Suprapubic skin (tissue), 3 donors: Measurements from ENCODE around the gene KRTAP20-1.

Source experiments
- EP300 ChIP-seq: sonication (generic); formaldehyde crosslinking; IDR thresholded peaks from one replicate; pipeline ENCODE4 v1.6.1; 2017; ENCODE audit warnings: antibody characterized with exemption
- POLR2A ChIP-seq, 2 donors: fragments of 450-650 bp; IDR thresholded peaks; one replicate each; pipeline ENCODE4 v1.6.1; 2017; ENCODE audit warnings: antibody characterized with exemption in 2 of 2, mild to moderate bottlenecking in 2 of 2, moderate library complexity in 2 of 2
- TF ChIP-seq, protein P1 (sequence below), 2 donors: fragments of 200-600 bp in 1 of 2; fragments of 450-650 bp in 1 of 2; sonication (generic) in 1 of 2; IDR thresholded peaks; one replicate each; pipeline ENCODE4 v1.5.1; 2016 to 2019; ENCODE audit warnings: antibody characterized with exemption in 2 of 2, mild to moderate bottlenecking in 1 of 2, moderate library complexity in 1 of 2

DNA sequence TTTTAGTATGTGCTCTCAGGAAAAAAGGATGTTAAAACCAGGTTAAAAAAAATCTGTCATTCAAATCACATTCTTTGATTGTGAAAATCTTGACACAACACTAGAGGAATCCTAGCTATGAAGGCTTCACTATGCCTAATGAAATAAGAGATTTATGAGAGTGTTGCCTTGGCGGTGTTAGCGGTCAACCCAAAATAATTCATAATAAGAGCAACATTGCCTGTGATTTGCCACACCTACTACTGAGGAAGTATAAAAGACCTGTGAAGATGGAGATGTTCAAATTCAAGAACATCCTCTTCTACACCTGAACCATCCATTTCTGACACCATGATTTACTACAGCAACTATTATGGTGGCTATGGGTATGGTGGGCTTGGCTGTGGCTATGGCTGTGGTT lies at the start of gene KRTAP20-1:
- TF ChIP-seq, protein P1, sequence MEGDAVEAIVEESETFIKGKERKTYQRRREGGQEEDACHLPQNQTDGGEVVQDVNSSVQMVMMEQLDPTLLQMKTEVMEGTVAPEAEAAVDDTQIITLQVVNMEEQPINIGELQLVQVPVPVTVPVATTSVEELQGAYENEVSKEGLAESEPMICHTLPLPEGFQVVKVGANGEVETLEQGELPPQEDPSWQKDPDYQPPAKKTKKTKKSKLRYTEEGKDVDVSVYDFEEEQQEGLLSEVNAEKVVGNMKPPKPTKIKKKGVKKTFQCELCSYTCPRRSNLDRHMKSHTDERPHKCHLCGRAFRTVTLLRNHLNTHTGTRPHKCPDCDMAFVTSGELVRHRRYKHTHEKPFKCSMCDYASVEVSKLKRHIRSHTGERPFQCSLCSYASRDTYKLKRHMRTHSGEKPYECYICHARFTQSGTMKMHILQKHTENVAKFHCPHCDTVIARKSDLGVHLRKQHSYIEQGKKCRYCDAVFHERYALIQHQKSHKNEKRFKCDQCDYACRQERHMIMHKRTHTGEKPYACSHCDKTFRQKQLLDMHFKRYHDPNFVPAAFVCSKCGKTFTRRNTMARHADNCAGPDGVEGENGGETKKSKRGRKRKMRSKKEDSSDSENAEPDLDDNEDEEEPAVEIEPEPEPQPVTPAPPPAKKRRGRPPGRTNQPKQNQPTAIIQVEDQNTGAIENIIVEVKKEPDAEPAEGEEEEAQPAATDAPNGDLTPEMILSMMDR (IDR thresholded peaks at IDR 0.05), result no peak
- no peak for TF ChIP-seq EP300
- TF ChIP-seq POLR2A (IDR thresholded peaks at IDR 0.05), result no peak
